ENCODE data around the gene HOXA11.

HOXA11 gene

GRCh38 chr7:27197137-27198042 lies 12.4 kb upstream of the HOXA11 start:
- H3K4me3 ChIP-seq (ENCODE audit: low read depth, low read length): no peak overlapping the region
- TF ChIP-seq, protein P1, sequence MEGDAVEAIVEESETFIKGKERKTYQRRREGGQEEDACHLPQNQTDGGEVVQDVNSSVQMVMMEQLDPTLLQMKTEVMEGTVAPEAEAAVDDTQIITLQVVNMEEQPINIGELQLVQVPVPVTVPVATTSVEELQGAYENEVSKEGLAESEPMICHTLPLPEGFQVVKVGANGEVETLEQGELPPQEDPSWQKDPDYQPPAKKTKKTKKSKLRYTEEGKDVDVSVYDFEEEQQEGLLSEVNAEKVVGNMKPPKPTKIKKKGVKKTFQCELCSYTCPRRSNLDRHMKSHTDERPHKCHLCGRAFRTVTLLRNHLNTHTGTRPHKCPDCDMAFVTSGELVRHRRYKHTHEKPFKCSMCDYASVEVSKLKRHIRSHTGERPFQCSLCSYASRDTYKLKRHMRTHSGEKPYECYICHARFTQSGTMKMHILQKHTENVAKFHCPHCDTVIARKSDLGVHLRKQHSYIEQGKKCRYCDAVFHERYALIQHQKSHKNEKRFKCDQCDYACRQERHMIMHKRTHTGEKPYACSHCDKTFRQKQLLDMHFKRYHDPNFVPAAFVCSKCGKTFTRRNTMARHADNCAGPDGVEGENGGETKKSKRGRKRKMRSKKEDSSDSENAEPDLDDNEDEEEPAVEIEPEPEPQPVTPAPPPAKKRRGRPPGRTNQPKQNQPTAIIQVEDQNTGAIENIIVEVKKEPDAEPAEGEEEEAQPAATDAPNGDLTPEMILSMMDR (IDR thresholded peaks at IDR 0.05; ENCODE audit: borderline replicate concordance, insufficient read depth, low read depth, low read length): no peak

GRCh38 chr7:27196287-27196767 lies 11.3 kb upstream of the HOXA11 start:
- TF ChIP-seq, protein P1 (IDR thresholded peaks at IDR 0.05; ENCODE audit: borderline replicate concordance, insufficient read depth, low read depth, low read length): peak; percentile 59
- H3K4me3 ChIP-seq (ENCODE audit: low read depth, low read length): no peak overlapping the region

DNA sequence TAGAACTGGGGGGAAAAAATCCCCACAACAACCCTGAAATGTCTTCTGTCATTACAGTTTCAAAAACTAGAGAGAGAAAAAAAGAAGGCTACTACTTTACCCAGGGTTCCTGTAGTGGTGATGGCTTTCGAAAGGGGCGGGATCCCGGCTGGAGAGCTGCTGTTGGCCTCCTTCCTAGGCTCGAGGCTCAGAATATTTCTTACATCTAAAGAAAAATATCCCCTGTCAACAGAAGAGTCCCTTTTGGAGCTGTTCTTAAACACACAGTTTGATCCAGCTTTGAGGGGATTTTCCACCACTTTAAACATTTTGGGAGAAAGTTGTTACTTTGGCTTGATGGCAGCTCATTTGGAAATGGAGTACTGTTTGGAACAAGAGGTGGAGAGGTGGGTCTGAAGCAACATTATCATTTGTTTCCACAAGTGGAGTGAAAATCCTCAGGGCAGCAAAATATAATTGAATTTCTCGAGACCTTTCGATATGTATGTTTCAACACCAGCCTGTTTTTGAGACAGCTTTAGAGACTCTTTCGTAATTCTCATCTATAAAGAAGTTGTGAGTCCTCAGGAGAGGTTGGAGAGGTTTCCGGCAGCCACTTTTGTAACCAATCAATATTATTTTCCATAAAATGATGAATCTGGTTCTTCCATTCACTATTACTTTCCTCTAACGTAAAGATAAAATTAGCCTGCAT lies 9.8 kb upstream of the HOXA11 start:
- H3K4me3 ChIP-seq (ENCODE audit: low read depth, low read length): no peak overlapping the region
- TF ChIP-seq, protein P1 (IDR thresholded peaks at IDR 0.05; ENCODE audit: borderline replicate concordance, insufficient read depth, low read depth, low read length): no peak

DNA sequence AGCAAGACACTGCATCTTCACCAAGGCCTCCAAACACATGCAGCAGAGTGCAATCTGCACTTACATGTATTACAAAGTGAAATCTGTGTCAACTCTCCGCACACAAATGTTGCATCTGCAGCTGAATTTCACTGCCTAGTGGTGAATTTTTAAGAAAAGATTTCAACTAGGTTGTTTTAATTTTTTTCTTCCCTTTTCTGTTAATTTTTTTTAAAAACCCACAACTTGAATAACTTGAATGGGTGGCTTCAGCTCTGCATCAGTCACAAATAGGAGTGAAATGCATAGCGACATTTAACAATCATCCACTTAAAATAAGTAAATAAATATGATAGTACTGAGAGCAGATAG lies 8.9 kb upstream of the HOXA11 start:
- TF ChIP-seq, protein P1 (IDR thresholded peaks at IDR 0.05; ENCODE audit: borderline replicate concordance, insufficient read depth, low read depth, low read length): no peak
- no peak overlapping the region for H3K4me3 ChIP-seq (ENCODE audit: low read depth, low read length)

- TF ChIP-seq, protein P1 (IDR thresholded peaks at IDR 0.05; ENCODE audit: borderline replicate concordance, insufficient read depth, low read depth, low read length): no peak
Observed at GRCh38 chr7:27193335-27194001, 8.4 kb upstream of the HOXA11 start.

GRCh38 chr7:27192546-27193334 lies 7.7 kb upstream of the HOXA11 start:
- H3K4me3 ChIP-seq (ENCODE audit: low read depth, low read length): no peak overlapping the region
- TF ChIP-seq, protein P1 (IDR thresholded peaks at IDR 0.05; ENCODE audit: borderline replicate concordance, insufficient read depth, low read depth, low read length): no peak

More at GRCh38 chr7:27193335-27194001, 8.4 kb upstream of the HOXA11 start:
- no peak overlapping the region for H3K4me3 ChIP-seq (ENCODE audit: low read depth, low read length)
